Measurements from ENCODE around the gene FLAD1.

DNA sequence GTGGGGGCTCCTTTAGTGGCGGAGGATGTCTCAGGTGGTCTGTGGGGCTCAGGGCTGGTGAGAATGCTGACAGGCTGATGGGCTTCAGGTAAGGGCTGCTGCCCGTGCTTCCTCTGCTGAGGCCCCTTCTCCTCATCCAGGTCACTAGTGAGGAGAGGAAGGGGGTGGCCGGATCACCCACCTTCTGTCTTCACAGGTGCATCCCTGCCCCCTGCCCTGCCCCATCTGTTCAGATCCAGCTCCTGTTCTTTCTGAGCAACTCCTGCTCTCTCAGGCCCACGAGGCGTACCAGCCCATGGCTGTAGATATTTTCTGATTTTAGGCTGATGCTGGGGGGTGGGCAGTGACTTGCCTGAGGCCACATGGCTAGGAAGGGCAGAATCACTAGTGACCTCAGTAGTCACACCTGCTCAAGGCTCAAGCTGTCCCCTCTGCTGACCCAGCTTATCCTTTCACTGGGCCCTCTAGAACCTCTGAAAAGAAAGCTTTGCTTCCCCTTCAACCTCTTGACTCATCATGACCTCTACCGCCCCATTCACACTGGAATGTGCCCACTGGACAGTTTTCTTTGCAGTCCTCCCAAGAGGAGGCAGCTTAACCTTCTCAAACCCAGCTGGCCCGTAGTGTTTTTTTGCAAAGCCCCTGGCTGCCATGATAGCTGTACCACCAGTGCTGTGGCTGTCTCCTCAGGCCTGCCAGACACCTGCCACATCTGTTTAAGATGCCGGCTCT is 35.6 kb downstream of the FLAD1 start:
- TF ChIP-seq POLR2A (IDR thresholded peaks at IDR 0.05) (no peak), POLR2AphosphoS5 (IDR thresholded peaks at IDR 0.05) (no peak), EP300 (IDR thresholded peaks at IDR 0.05) (no peak)
- TF ChIP-seq, protein P1, sequence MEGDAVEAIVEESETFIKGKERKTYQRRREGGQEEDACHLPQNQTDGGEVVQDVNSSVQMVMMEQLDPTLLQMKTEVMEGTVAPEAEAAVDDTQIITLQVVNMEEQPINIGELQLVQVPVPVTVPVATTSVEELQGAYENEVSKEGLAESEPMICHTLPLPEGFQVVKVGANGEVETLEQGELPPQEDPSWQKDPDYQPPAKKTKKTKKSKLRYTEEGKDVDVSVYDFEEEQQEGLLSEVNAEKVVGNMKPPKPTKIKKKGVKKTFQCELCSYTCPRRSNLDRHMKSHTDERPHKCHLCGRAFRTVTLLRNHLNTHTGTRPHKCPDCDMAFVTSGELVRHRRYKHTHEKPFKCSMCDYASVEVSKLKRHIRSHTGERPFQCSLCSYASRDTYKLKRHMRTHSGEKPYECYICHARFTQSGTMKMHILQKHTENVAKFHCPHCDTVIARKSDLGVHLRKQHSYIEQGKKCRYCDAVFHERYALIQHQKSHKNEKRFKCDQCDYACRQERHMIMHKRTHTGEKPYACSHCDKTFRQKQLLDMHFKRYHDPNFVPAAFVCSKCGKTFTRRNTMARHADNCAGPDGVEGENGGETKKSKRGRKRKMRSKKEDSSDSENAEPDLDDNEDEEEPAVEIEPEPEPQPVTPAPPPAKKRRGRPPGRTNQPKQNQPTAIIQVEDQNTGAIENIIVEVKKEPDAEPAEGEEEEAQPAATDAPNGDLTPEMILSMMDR (IDR thresholded peaks at IDR 0.05) = no peak
